Raji (cell line): ENCODE measurements around the gene AKR7A2.

Experiments used
- POLR2A ChIP-seq: IDR thresholded peaks from 2 replicates; pipeline ENCODE4 v1.6.1; 2011; ENCODE audit warnings: low read depth, low read length, control low read depth; ENCODE audit not compliant: insufficient read depth

Gene AKR7A2

DNA sequence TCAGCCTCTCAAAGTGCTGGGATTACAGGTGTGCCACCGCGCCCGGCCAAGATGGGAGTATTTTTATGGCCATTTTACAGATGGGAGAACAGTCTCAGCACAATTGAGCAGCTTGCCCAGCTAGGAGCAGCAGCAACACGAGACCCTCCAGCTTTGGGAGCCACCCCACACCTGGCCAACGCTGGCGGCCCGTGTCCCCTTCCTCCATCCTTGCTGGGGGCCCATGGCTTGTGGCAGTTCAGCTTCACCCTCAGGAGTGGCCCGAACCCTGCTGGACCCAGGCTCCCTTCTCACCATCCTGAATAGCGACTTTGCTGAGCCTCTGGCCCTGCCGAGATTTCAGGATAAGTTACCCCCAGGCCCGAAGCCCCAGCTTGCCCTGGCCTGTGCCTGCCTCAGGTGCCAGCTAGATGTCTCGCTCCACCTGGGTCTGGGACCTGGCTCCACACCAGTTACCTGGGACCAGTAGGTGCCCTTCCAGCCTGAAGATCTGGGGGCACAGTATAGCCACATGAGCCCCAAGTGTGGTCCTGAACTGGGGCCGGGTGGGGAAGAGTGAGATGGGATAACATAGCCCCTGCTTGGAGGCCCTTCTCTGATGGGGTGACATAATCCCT lies 19.4 kb upstream of the AKR7A2 start:
- TF ChIP-seq POLR2A, result no peak

DNA sequence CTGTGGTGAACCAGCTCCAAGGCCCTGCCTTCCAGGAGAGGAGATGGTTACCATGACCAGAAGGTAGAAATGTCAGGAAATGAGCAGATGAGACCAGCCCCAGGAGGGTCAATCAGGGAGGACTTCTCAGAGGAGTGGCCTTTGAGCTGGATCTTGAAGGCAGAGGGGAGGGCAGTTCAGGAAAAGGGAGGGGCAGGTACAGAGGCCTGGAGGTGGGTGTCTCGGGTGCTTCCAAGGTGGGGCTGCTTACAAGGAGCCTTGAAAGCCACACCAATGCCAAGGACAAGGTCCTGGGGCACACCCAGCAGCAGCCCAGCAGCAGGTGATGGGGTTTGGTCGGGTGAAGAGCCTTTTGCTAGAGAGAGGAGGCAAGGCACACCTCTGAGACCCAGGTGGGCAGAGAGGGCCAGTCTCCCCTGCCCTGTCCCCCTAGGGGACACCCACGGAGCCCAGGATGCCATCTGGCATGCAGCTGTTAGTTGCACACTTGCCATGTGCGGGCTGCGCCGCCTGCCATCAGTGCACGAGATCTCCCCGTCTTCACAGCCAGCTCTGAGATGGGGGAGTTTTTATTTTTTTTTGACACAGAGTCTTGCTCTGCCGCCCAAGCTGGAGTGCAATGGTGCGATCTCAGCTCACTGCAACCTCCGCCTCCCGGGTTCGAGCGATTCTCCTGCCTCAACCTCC lies 18.6 kb upstream of the AKR7A2 start:
- no peak for TF ChIP-seq POLR2A

- no peak for TF ChIP-seq POLR2A
Observed at GRCh38 chr1:19329611-19330010, 17.7 kb upstream of the AKR7A2 start.

GRCh38 chr1:19329188-19329587 lies 17.2 kb upstream of the AKR7A2 start:
- no peak for TF ChIP-seq POLR2A

DNA sequence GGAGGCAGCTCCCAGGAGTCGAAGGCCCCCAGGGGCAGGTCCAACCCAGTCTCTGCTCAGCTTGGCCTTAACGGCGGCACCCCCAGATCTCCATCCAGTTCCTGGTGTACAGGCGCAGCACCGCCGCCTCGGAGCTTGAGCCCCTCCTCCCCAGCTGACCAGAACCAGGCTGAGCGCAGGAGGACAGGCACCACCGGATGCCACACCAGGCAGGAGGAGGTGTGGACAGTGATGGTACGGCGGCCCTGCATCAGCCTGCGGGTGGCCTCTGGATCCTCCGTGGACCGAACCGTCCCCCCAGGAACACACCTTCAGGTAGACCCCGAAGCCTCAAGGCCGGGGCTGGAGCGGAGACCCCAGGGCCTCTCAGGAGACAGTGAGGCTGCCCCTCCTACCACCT lies 16.5 kb upstream of the AKR7A2 start:
- TF ChIP-seq POLR2A, result no peak

DNA sequence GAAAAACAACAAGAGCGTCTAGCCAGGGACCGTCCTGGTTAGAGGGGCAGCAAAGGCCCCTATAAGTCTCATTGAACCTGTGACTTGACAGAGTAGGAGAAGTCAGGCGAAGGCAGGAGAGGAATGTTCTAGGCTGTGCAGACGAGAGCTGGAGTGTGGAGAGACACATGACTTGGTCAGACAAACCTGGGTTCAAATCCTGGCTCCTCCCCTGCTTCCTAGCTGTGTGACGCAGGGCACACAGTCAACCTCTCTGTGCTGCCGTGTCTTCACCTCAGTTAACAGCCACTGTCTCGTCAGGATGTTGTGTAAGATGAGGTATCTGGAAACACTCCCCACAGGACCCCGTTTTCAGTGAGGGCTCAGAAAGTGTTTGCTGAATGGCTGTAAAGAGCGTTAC lies 15.8 kb upstream of the AKR7A2 start:
- no peak for TF ChIP-seq POLR2A

DNA sequence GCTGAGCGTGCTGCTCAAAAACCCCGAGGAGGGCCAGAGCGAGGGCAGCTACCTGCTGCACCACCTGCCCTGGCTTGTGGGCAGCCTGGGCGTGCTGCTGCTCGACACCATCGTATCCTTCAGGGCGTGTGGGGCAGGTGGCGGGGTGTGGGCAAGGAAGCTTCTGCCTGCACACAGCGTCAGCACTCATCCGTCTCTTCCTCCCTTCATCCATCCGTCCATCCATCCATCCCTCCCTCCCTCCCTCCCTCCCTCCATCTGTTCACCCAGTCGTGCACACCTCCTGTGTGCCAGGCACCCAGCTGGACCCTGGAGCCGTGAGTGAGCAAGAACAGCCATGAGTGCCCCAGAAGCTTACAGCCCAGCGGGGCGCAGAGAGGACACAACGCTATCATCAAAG lies 15.4 kb upstream of the AKR7A2 start:
- no peak for TF ChIP-seq POLR2A

DNA sequence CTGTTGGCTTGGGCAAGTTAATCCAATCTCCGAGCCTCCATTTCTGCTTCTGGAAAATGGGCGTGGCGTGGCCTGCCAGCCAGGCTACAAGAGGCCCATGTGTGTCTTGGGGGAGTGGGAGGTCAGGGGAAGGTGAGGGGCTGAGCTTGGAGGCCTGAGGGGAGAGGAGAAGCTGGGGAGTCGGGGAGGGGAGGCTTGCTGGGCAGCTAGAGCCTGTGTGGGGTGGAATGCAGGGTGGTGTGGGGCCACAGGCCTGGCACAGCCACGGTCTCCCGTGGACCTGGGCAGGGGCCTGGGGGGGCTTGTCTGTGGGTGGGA lies 14.8 kb upstream of the AKR7A2 start:
- TF ChIP-seq POLR2A, result no peak

DNA sequence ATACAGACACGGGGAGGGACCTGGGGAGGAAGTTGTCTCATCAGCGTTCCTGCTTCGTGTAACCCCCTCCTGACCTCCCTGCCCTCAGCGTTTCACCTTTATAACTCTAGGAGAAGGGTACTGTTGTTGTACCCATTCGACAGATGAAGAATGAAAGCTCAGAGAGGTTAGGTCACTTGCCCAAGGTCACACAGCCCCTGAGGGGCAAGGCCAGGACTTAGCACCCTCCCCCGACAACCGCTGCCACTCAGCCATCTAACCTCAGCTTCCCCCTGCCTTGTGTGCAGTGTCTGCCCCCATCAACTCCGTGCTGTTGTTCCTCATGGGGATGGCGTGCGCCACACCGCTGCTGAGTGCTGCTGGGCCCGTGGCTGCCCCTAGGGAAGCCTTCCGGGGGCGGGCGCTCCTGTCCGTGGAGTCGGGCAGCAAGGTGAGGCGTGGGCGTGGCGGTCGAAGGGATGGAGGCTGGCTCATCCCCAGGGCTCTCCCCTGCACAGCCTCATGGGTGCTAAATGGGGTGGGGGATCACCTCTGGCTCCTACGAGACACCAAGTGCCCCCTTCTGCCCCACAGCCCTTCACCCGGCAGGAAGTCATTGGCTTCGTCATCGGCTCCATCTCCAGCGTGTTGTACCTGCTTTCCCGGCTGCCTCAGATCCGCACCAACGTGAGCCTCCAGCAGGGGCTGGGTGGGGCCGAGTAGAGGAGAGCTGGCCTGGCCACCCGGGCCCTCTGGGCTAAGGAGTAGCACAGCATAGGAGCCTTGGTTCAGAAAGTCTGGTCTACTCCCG lies 14.2 kb upstream of the AKR7A2 start:
- TF ChIP-seq POLR2A, result no peak

GRCh38 chr1:19325368-19325957 lies 13.5 kb upstream of the AKR7A2 start:
- no peak for TF ChIP-seq POLR2A

GRCh38 chr1:19324665-19324990 lies 12.7 kb upstream of the AKR7A2 start:
- no peak for TF ChIP-seq POLR2A

- TF ChIP-seq POLR2A, result no peak
Observed at GRCh38 chr1:19323987-19324664, 12.2 kb upstream of the AKR7A2 start.

DNA sequence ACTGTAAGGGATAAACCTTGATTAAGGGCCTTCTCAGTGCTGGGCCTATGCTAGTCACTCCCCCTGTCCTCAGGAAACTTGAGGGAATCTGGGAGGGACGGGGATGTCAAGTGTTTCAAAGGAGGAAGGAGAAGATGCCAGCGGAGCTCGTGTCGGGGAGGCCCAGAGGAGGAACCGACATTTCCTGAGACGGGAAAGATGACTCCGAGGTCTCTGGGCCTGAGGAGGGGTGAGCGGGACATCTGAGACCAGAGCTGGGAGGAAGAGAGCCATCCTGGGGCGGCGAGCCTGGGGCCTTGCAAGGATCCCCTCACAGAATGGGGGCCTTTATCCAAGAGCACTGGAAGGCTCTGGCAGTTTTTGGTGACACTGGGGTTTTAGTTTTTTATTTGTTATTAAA lies 10.5 kb upstream of the AKR7A2 start:
- TF ChIP-seq POLR2A, result no peak

DNA sequence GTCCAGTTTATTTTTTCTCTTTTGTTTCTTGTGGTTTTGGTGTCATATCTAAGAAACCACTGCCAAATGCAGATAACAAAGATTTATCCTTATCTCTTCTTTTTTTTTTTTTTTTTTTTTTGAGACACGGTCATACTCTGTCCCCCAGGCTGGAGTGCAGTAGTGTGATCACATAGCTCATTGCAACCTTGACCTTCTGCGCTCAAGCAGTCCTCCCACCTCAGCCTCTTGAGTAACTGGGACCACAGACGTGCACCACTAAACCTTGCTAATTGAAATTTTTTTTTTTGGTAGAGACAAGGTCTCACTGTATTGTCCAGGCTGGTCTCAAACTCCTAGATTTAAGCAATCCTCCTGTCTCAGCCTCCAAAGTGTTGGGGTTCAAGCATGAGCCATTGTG lies 9.1 kb upstream of the AKR7A2 start:
- TF ChIP-seq POLR2A, result no peak

GRCh38 chr1:19319196-19319595 lies 7.3 kb upstream of the AKR7A2 start:
- TF ChIP-seq POLR2A, result no peak

DNA sequence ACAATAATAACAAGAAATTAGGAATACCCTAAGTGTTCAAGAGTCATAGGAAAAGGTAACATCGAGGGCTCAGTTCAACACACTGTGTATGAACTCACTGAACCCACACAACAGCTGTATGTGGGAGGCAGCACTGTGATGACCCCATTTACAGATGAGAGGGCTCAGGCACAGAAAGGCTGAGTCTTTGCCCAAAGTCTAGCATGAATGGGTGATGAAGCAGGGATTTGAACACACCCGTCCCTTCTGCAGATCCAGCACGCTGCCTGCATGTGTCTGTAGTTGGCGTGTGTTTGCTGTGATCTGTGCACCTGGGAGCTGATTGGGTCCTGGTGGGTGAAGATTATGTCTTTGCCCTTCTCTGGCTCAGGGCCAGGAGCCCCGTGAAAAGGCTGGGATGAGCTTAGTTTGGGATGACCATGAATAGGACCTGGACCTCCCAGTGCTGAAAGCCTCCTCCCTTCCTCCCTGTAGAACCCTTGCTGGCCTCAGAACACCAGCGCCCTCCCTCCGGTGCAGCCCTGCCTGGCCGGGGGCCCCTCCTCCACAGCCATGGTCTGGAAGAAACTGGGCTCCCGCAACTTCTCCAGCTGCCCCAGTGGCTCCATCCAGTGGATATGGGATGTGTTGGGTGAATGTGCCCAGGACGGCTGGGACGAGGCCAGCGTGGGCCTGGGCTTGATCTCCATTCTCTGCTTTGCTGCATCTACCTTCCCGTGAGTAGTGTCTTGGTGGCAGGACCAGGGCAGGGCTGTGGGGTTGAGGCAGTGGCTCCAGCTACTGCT lies 5.4 kb upstream of the AKR7A2 start:
- TF ChIP-seq POLR2A, result no peak
